ENCODE data around the gene CDSN. TPM values are rescaled to one million over a fixed set of nuclear protein-coding genes. Genes with fewer than 3 reads are reported as not detected.
A peak's percentile ranks its signal among the peaks of the same experiment; 100 is the strongest.

Gene CDSN
- total RNA-seq, 6 experiments from 2014 or later, result not detected

DNA sequence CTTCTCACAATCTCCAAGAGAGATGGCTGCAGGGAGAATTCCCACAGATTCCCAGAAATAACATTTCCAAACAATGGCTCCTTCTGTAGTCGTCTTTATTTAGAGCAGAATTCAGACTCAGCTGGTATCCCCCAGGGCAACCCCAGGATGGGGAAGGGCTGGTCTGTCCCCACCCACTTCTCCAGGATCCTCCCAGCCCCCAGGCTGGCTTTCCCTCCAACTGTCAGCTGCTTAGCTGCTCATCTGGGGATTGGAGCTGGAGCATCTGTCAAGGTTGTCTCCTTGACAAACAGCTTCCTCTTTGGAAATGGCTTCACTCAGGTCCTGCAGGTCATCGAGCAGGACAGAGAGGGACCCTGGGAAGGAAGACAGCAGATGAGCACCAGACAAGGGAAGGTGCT lies 22.1 kb upstream of the CDSN start:
- peaks cover 38% of the 10 kb centered on the region for H3K4me1 Mint-ChIP-seq (ENCODE audit: low read depth)
- H3K9me3 Mint-ChIP-seq, result no peaks in the 10 kb centered on the region
- no peak for TF ChIP-seq CTCF (IDR thresholded peaks at IDR 0.05)
- H3K4me3 Mint-ChIP-seq, result no peak overlapping the region
- no peak overlapping the region; the same call in 1 of the 2 replicates for H3K27ac Mint-ChIP-seq
- H3K36me3 Mint-ChIP-seq (ENCODE audit: low read depth), result 0 out of 2 replicates have a peak, but pooled peaks cover 9% of the 10 kb centered on the region
- peaks cover 4% of the 10 kb centered on the region for H3K27me3 Mint-ChIP-seq (ENCODE audit: insufficient read depth)
- DNase-seq, result no peak

DNA sequence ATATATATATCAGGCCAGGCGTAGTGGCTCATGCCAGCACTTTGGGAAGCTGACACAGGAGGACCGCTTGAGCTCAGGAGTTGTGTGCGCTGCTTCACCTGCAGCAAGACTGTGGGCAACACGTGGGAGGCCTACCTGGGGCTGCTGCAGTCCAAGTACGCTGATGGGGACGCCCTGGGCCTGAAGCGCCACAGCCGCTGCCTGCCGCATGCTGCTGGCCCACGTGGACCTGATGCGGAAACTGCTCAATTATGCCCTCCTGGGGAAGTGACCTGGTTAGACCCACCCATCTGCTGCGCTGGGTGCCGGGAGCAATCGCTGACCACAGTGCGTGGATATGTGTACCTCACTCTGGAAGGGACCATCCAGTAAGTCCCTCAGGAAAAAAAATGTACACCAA lies 20.4 kb upstream of the CDSN start:
- Mint-ChIP-seq H3K27me3 (ENCODE audit: insufficient read depth) (peaks cover 4% of the 10 kb centered on the region), H3K4me3 (no peak overlapping the region), H3K9me3 (no peaks in the 10 kb centered on the region), H3K36me3 (ENCODE audit: low read depth) (0 out of 2 replicates have a peak, but pooled peaks cover 9% of the 10 kb centered on the region), H3K27ac (no peak overlapping the region), H3K4me1 (ENCODE audit: low read depth) (peaks cover 39% of the 10 kb centered on the region)
- DNase-seq, result no peak
- no peak for TF ChIP-seq CTCF (IDR thresholded peaks at IDR 0.05)

- TF ChIP-seq CTCF (IDR thresholded peaks at IDR 0.05), result no peak
- H3K27ac Mint-ChIP-seq, result no peak overlapping the region
- DNase-seq, result no peak
- H3K4me3 Mint-ChIP-seq, result no peak overlapping the region
- peaks cover 39% of the 10 kb centered on the region for H3K4me1 Mint-ChIP-seq (ENCODE audit: low read depth)
- H3K9me3 Mint-ChIP-seq, result no peaks in the 10 kb centered on the region
- H3K27me3 Mint-ChIP-seq (ENCODE audit: insufficient read depth), result peaks cover 5% of the 10 kb centered on the region
- H3K36me3 Mint-ChIP-seq (ENCODE audit: low read depth), result 0 out of 2 replicates have a peak, but pooled peaks cover 3% of the 10 kb centered on the region
Measured at GRCh38 chr6:31139599-31139998, 19.4 kb upstream of the CDSN start.

DNA sequence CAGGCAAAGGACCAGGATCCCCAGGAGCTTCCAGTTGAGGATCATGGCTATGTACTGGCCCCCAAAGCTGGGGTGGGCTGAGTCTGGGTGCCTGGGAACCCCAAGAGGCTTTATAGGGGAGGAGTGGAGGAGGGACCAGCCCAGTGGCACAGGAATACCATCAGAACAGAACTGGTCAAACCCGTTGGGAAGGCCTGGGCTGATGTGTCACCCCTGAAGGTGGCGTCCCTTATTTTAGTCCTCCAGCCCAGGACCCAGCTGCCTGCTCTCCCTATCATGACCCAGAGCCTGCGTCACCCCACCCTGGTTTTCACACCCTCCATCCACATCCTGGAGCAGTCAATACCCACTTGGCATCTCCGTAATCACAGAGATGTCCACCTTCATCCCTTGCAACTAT lies 18.7 kb upstream of the CDSN start, which contains the start of gene PSORS1C2:
TSS of gene PSORS1C2 (minus strand) at position 85 of the 400 bp plus-strand sequence. CDS start at position 45, 40 bp downstream.
- H3K27me3 Mint-ChIP-seq (ENCODE audit: insufficient read depth), result peaks cover 5% of the 10 kb centered on the region
- peak within 1 kb of the TSS; percentile 88 for H3K4me3 Mint-ChIP-seq
- H3K27ac Mint-ChIP-seq, result peak within 1 kb of the TSS; percentile 30; the same call in 1 of the 2 replicates
- no peak for TF ChIP-seq CTCF (IDR thresholded peaks at IDR 0.05)
- DNase-seq, result no peak
- H3K4me1 Mint-ChIP-seq (ENCODE audit: low read depth), result peaks cover 39% of the 10 kb centered on the region
- H3K36me3 Mint-ChIP-seq (ENCODE audit: low read depth), result no peaks in the 10 kb centered on the region
- no peaks in the 10 kb centered on the region for H3K9me3 Mint-ChIP-seq

GRCh38 chr6:31135710-31136109 lies 15.5 kb upstream of the CDSN start:
- no peak overlapping the region for H3K4me3 Mint-ChIP-seq
- peaks cover 4% of the 10 kb centered on the region for H3K27me3 Mint-ChIP-seq (ENCODE audit: insufficient read depth)
- H3K36me3 Mint-ChIP-seq (ENCODE audit: low read depth), result no peaks in the 10 kb centered on the region
- DNase-seq, result no peak
- no peak for TF ChIP-seq CTCF (IDR thresholded peaks at IDR 0.05)
- no peak overlapping the region for H3K27ac Mint-ChIP-seq
- H3K9me3 Mint-ChIP-seq, result no peaks in the 10 kb centered on the region
- H3K4me1 Mint-ChIP-seq (ENCODE audit: low read depth), result peaks cover 19% of the 10 kb centered on the region

GRCh38 chr6:31132806-31133205 lies 12.6 kb upstream of the CDSN start:
- no peak for TF ChIP-seq CTCF (IDR thresholded peaks at IDR 0.05)
- Mint-ChIP-seq H3K9me3 (no peaks in the 10 kb centered on the region), H3K27ac (no peak overlapping the region)

More at GRCh38 chr6:31132806-31133205, 12.6 kb upstream of the CDSN start:
- Mint-ChIP-seq H3K4me1 (ENCODE audit: low read depth) (peaks cover 9% of the 10 kb centered on the region), H3K36me3 (ENCODE audit: low read depth) (no peaks in the 10 kb centered on the region), H3K27me3 (ENCODE audit: insufficient read depth) (peaks cover 9% of the 10 kb centered on the region), H3K4me3 (no peak overlapping the region)
- DNase-seq, result no peak
